Neural cell (in vitro differentiated cells): Measurements from ENCODE around the gene FGFR1OP2. TPM values are rescaled to one million over a fixed set of nuclear protein-coding genes. Genes with fewer than 3 reads are reported as not detected.

ENCODE experiments used
- H2AFZ ChIP-seq: fragments of 200-600, 300-800 bp; sonication (generic), shearing (Covaris generic); 2 replicates; pipeline ENCODE4 v1.6.0; 2014; ENCODE audit warnings: low read depth, mild to moderate bottlenecking, antibody characterized with exemption, low read length, moderate library complexity
- H3F3A ChIP-seq: fragments of 200-600 bp; shearing (Covaris generic); 2 replicates; pipeline ENCODE4 v1.6.1; 2016; ENCODE audit warnings: mild to moderate bottlenecking, moderate library complexity, mixed read lengths, antibody characterized with exemption, low read length; ENCODE audit not compliant: insufficient read depth, poor library complexity, severe bottlenecking
- H3K27ac ChIP-seq: fragments of 200-600, 300-800 bp; sonication (generic), shearing (Covaris generic); 2 replicates; pipeline ENCODE4 v1.5.1; 2014; ENCODE audit warnings: mild to moderate bottlenecking, low read length, moderate library complexity
- H3K27me3 ChIP-seq: fragments of 300-800, 200-600 bp; sonication (generic), shearing (Covaris generic); 2 replicates; pipeline ENCODE4 v1.6.0; 2014; ENCODE audit warnings: mild to moderate bottlenecking, low read depth, low read length, moderate library complexity; ENCODE audit not compliant: insufficient read depth
- H3K36me3 ChIP-seq: fragments of 300-800, 200-600 bp; sonication (generic), shearing (Covaris generic); 2 replicates; pipeline ENCODE4 v1.5.1; 2014; ENCODE audit warnings: mild to moderate bottlenecking, antibody characterized with exemption, low read length, moderate library complexity; ENCODE audit not compliant: insufficient read depth
- H3K4me2 ChIP-seq: fragments of 300-800, 200-600 bp; sonication (generic), shearing (Covaris generic); 2 replicates; pipeline ENCODE4 v1.6.0; 2014; ENCODE audit warnings: mild to moderate bottlenecking, low read length
- H3K4me3 ChIP-seq: fragments of 300-800, 200-600 bp; sonication (generic), shearing (Covaris generic); 2 replicates; pipeline ENCODE4 v1.5.1; 2014; ENCODE audit warnings: mild to moderate bottlenecking, low read length, moderate library complexity
- H3K79me2 ChIP-seq: fragments of 200-600 bp; shearing (Covaris generic); replicated peaks from 2 replicates; pipeline ENCODE4 v1.6.0; 2014; ENCODE audit warnings: mild to moderate bottlenecking, low read length, moderate library complexity; ENCODE audit not compliant: insufficient read depth
- H3K9ac ChIP-seq: fragments of 300-800, 200-600 bp; sonication (generic), shearing (Covaris generic); 2 replicates; pipeline ENCODE4 v1.6.1; 2016; ENCODE audit warnings: mild to moderate bottlenecking, low read length, mixed read lengths
- H3K9me2 ChIP-seq: fragments of 200-600 bp; shearing (Covaris generic); 2 replicates; pipeline ENCODE4 v1.6.1; 2016; ENCODE audit warnings: mild to moderate bottlenecking, low read length, mixed read lengths; ENCODE audit not compliant: insufficient read depth
- H3K9me3 ChIP-seq: fragments of 200-600, 300-800 bp; sonication (generic), shearing (Covaris generic); 2 replicates; pipeline ENCODE4 v1.6.1; 2016; ENCODE audit warnings: mild to moderate bottlenecking, mixed run types, low read length, moderate library complexity, mixed read lengths
- H4K20me1 ChIP-seq: fragments of 200-600 bp; shearing (Covaris generic); 2 replicates; pipeline ENCODE4 v1.6.1; 2016; ENCODE audit warnings: mild to moderate bottlenecking, mixed run types; ENCODE audit not compliant: insufficient read depth
- CTCF ChIP-seq: fragments of 450-650 bp; IDR thresholded peaks from 2 replicates; pipeline ENCODE4 v1.5.1; 2014; ENCODE audit warnings: antibody characterized with exemption, mild to moderate bottlenecking, moderate library complexity; ENCODE audit not compliant: poor library complexity, severe bottlenecking
- EP300 ChIP-seq: fragments of 450-650 bp; conservative IDR thresholded peaks from 2 replicates; pipeline ENCODE4 v1.6.1; 2014; ENCODE audit warnings: antibody characterized with exemption, mild to moderate bottlenecking, moderate library complexity; ENCODE audit not compliant: poor library complexity, severe bottlenecking
- EZH2 ChIP-seq: fragments of 200-600, 300-800 bp; shearing (Covaris generic), sonication (generic); IDR thresholded peaks from 2 replicates; pipeline ENCODE4 v1.6.1; 2014; ENCODE audit warnings: antibody characterized with exemption, low read length, borderline replicate concordance, mild to moderate bottlenecking; ENCODE audit not compliant: insufficient read depth, poor library complexity, severe bottlenecking
- MXI1 ChIP-seq: fragments of 450-650 bp; conservative IDR thresholded peaks from 2 replicates; pipeline ENCODE4 v1.6.1; 2014; ENCODE audit warnings: antibody characterized with exemption, mild to moderate bottlenecking; ENCODE audit not compliant: poor library complexity, severe bottlenecking
- POLR2AphosphoS5 ChIP-seq: IDR thresholded peaks from 2 replicates; pipeline ENCODE4 v1.6.1; 2012
- RAD21 ChIP-seq: fragments of 450-650 bp; conservative IDR thresholded peaks from 2 replicates; pipeline ENCODE4 v1.6.1; 2014; ENCODE audit warnings: antibody characterized with exemption, mild to moderate bottlenecking, moderate library complexity
- REST ChIP-seq: IDR thresholded peaks from 2 replicates; pipeline ENCODE4 v1.6.1; 2012; ENCODE audit warnings: borderline replicate concordance
- SMC3 ChIP-seq: fragments of 450-650 bp; conservative IDR thresholded peaks from 2 replicates; pipeline ENCODE4 v1.6.1; 2014; ENCODE audit warnings: antibody characterized with exemption, mild to moderate bottlenecking, moderate library complexity; ENCODE audit not compliant: poor library complexity
- TAF1 ChIP-seq: IDR thresholded peaks from 2 replicates; pipeline ENCODE4 v1.6.1; 2012; ENCODE audit warnings: low read depth
- polyA plus RNA-seq: library from polyadenylated mRNA; depleted of rRNA; stranded (reverse); fragments of >200 nt; gene quantifications from 2 replicates; pipeline ENCODE4 v1.2.3, GENCODE V29; 2014

Gene FGFR1OP2
- polyA plus RNA-seq, 1 donor from 2014 or later = 79.4 TPM

GRCh38 chr12:26919216-26919555 lies 19.1 kb upstream of the FGFR1OP2 start:
- no peak overlapping the region for H3K4me3 ChIP-seq
- no peak overlapping the region for H2AFZ ChIP-seq
- TF ChIP-seq EZH2 = no peak
- TF ChIP-seq REST = no peak
- TF ChIP-seq MXI1 = no peak
- H3K4me2 ChIP-seq = no peak overlapping the region
- H3K79me2 ChIP-seq = no peaks in the 10 kb centered on the region
- no peaks in the 10 kb centered on the region for H3F3A ChIP-seq
- no peak overlapping the region for H3K9ac ChIP-seq
- H3K9me2 ChIP-seq = no peaks in the 10 kb centered on the region
- no peaks in the 10 kb centered on the region for H3K9me3 ChIP-seq
- H4K20me1 ChIP-seq = no peaks in the 10 kb centered on the region
- no peak overlapping the region for H3K27ac ChIP-seq
- peaks cover 3% of the 10 kb centered on the region for H3K36me3 ChIP-seq
- no peaks in the 10 kb centered on the region for H3K27me3 ChIP-seq

DNA sequence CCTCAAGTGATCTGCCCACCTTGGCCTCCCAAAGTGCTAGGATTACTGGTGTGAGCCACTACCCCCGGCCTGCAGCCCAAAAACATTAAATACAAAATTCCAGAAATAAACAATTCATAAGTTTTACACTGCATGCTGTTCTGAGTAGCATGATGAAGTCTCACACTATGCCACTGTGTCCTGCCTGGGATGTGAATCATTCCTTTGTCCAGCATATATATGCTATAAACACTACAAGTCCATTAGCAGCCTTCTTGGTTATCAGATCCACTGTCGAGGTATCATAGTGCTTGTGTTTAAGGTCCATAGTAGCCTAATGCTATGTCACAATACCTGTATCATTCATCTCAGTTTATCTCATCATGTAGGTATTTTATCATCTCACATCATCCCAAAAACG lies 16.4 kb upstream of the FGFR1OP2 start:
- no peak overlapping the region for H3K4me2 ChIP-seq
- peaks cover 3% of the 10 kb centered on the region for H3K36me3 ChIP-seq
- no peaks in the 10 kb centered on the region for H3K9me3 ChIP-seq
- H4K20me1 ChIP-seq = no peaks in the 10 kb centered on the region
- no peaks in the 10 kb centered on the region for H3F3A ChIP-seq
- no peaks in the 10 kb centered on the region for H3K79me2 ChIP-seq
- no peak overlapping the region for H3K27ac ChIP-seq
- no peaks in the 10 kb centered on the region for H3K27me3 ChIP-seq
- TF ChIP-seq REST (no peak), RAD21 (no peak), SMC3 (no peak), TAF1 (no peak), EP300 (no peak), MXI1 (no peak), EZH2 (no peak), CTCF (no peak), POLR2AphosphoS5 (no peak)
- H3K4me3 ChIP-seq = no peak overlapping the region
- no peaks in the 10 kb centered on the region for H3K9me2 ChIP-seq
- H3K9ac ChIP-seq = no peak overlapping the region
- no peak overlapping the region for H2AFZ ChIP-seq
